ENCODE measurements around the gene SEZ6. TPM values are rescaled to one million over a fixed set of nuclear protein-coding genes. Genes with fewer than 3 reads are reported as not detected.

The SEZ6 gene
- total RNA-seq, 4 donors from 2014 or later = not detected

DNA sequence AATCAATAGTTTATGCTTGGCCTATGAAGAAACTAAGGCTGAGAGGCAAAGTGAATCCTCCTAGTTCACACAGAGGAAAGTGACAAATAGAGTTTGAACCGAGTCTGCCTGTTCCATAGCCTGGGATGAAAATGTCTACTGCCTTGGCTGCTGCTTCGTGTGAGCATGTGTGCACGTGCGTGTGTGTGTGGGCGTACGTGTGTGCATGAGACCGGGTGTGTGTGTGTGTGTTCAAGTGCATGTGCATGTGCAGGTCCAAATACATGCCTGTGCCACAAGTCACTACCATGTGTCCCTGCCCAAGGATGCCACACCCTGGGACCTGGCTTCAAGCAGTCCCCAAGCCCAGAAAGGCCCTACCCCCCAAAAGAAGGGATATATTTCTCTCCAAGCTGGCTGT lies 13.6 kb downstream of the SEZ6 start:
- DNase-seq = no peak
- in situ Hi-C loops (cut with MboI; ENCODE audit: low sequenced_read_pairs in 4 of 4) (no loop called here), intact Hi-C loops (cut with DNase I; ENCODE audit: low total_unique reads) (no loop called here)
- peaks cover 2 to 7% of the 10 kb centered on the region in 2 donors for H3K4me1 ChIP-seq
- TF ChIP-seq, protein P1, sequence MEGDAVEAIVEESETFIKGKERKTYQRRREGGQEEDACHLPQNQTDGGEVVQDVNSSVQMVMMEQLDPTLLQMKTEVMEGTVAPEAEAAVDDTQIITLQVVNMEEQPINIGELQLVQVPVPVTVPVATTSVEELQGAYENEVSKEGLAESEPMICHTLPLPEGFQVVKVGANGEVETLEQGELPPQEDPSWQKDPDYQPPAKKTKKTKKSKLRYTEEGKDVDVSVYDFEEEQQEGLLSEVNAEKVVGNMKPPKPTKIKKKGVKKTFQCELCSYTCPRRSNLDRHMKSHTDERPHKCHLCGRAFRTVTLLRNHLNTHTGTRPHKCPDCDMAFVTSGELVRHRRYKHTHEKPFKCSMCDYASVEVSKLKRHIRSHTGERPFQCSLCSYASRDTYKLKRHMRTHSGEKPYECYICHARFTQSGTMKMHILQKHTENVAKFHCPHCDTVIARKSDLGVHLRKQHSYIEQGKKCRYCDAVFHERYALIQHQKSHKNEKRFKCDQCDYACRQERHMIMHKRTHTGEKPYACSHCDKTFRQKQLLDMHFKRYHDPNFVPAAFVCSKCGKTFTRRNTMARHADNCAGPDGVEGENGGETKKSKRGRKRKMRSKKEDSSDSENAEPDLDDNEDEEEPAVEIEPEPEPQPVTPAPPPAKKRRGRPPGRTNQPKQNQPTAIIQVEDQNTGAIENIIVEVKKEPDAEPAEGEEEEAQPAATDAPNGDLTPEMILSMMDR (IDR thresholded peaks at IDR 0.05 in 4 of 5, conservative IDR thresholded peaks at IDR 0.05 in 1 of 5) = no peak
- no peak for TF ChIP-seq POLR2A (IDR thresholded peaks at IDR 0.05)
- H3K27ac ChIP-seq = no peak overlapping the region
- H3K4me3 ChIP-seq = no peak overlapping the region
- H3K27me3 ChIP-seq = no peaks in the 10 kb centered on the region
- H3K36me3 ChIP-seq = no peaks in the 10 kb centered on the region
- ATAC-seq = no peak
- H3K9me3 ChIP-seq = no peaks in the 10 kb centered on the region

GRCh38 chr17:28991779-28992178 lies 14.1 kb downstream of the SEZ6 start:
- Histone ChIP-seq H3K9me3 (no peaks in the 10 kb centered on the region), H3K27me3 (no peaks in the 10 kb centered on the region), H3K27ac (no peak overlapping the region), H3K4me1 (peaks cover 6 to 9% of the 10 kb centered on the region in 2 donors), H3K4me3 (no peak overlapping the region), H3K36me3 (no peaks in the 10 kb centered on the region)
- intact Hi-C loops (cut with DNase I; ENCODE audit: low total_unique reads) (no loop called here), in situ Hi-C loops (cut with MboI; ENCODE audit: low sequenced_read_pairs in 4 of 4) (no loop called here)
- ATAC-seq (no peak), DNase-seq (no peak)
- TF ChIP-seq, protein P1 (IDR thresholded peaks at IDR 0.05 in 4 of 5, conservative IDR thresholded peaks at IDR 0.05 in 1 of 5) = no peak
- no peak for TF ChIP-seq POLR2A (IDR thresholded peaks at IDR 0.05)

DNA sequence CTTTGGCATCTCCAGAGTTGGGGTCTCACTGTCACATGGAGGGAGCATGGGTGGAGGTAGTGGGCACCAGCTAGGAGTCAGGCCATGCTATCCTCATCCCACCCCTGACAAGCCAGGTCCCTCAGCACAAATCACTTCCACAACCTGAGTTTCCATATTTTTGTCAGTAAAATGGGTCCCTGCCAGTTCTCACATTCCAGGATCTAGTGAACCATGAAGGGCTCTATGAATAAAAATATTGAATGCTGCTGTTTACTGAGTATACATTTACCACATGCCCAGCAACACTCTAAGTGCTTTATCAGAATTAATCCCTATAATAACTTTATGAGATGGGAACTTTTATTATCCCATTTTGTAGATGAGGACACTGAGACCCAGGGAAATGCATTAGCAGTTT lies 16.8 kb downstream of the SEZ6 start:
- Histone ChIP-seq H3K4me3 (no peak overlapping the region), H3K27ac (no peak overlapping the region), H3K36me3 (no peaks in the 10 kb centered on the region), H3K4me1 (peaks cover 9 to 11% of the 10 kb centered on the region in 2 donors), H3K9me3 (no peaks in the 10 kb centered on the region), H3K27me3 (no peaks in the 10 kb centered on the region)
- no peak for TF ChIP-seq POLR2A (IDR thresholded peaks at IDR 0.05)
- TF ChIP-seq, protein P1 (IDR thresholded peaks at IDR 0.05 in 4 of 5, conservative IDR thresholded peaks at IDR 0.05 in 1 of 5) = no peak
- DNase-seq (no peak), ATAC-seq (no peak)
- in situ Hi-C loops (cut with MboI; ENCODE audit: low sequenced_read_pairs in 4 of 4) = no loop called here
- intact Hi-C loops (cut with DNase I; ENCODE audit: low total_unique reads) = no loop called here

- in situ Hi-C loops (cut with MboI; ENCODE audit: low sequenced_read_pairs in 4 of 4) = no loop called here
- no peak for DNase-seq
- TF ChIP-seq, protein P1 (IDR thresholded peaks at IDR 0.05 in 4 of 5, conservative IDR thresholded peaks at IDR 0.05 in 1 of 5) = no peak
- TF ChIP-seq POLR2A (IDR thresholded peaks at IDR 0.05) = no peak
- Histone ChIP-seq H3K9me3 (no peaks in the 10 kb centered on the region), H3K36me3 (no peaks in the 10 kb centered on the region), H3K27ac (no peak overlapping the region), H3K4me3 (no peak overlapping the region), H3K4me1 (peaks cover 4 to 11% of the 10 kb centered on the region in 2 donors), H3K27me3 (no peaks in the 10 kb centered on the region)
- intact Hi-C loops (cut with DNase I; ENCODE audit: low total_unique reads) = no loop called here
- ATAC-seq = no peak
Measured at GRCh38 chr17:28988475-28988874, 17.4 kb downstream of the SEZ6 start.

All from gastrocnemius medialis (tissue), 4 donors.